Measurements from ENCODE around the gene CHMP4B. TPM values are rescaled to one million over a fixed set of nuclear protein-coding genes. Genes with fewer than 3 reads are reported as not detected.

The CHMP4B gene
- total RNA-seq, 1 experiment from 2014 or later, result 203 TPM

DNA sequence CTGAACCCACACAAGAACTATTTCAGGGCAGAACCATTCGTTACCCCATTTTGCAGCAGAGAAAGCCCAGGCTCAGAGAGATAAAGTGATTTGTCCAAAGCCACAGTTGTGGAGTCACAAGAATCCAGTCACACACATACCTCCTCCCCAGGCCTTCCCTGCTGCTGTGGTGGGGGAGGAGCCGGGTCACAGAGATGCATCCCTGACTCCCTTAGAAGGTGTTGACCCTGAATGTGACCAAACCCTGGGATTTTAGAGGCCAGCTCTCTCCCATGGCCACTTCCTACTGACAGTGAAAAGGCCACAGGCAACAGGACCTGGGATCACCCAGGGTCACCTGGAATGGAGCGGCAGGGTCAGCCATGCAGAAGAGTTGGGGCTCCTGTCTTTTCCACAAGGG lies 48.6 kb downstream of the CHMP4B start:
- ChIA-PET CTCF (interaction anchor here (0.7 kb wide), 1 partner anchor 169 kb away, joined by 3 read pairs; no protein-coding TSS in a partner anchor), POLR2A (no interaction called here)
- no TSS peak for BruUV-seq (replicated peaks)
- Mint-ChIP-seq H3K4me3 (ENCODE audit: unreplicated experiment) (no peak overlapping the region), H3K27me3 (ENCODE audit: insufficient read depth, unreplicated experiment) (no peaks in the 10 kb centered on the region), H3K9me3 (ENCODE audit: unreplicated experiment) (no peaks in the 10 kb centered on the region), H3K4me1 (ENCODE audit: low read depth, unreplicated experiment) (peaks cover 12% of the 10 kb centered on the region), H3K27ac (ENCODE audit: unreplicated experiment) (peak overlapping the region; percentile 32), H3K36me3 (ENCODE audit: insufficient read depth, unreplicated experiment) (peaks cover 49% of the 10 kb centered on the region)
- H3K9me3 ChIP-seq, result no peaks in the 10 kb centered on the region
- H3K4me1 ChIP-seq, result no peaks in the 10 kb centered on the region; the same call in 1 of the 2 replicates
- no peaks in the 10 kb centered on the region for H3K27me3 ChIP-seq (replicated peaks; ENCODE audit: control insufficient read depth, insufficient read depth, low read length)
- DNase-seq, result no peak
- no peak overlapping the region for H3K4me3 ChIP-seq (ENCODE audit: low read depth, low read length)
- intact Hi-C loops (cut with micrococcal nuclease; ENCODE audit: unreplicated experiment), result no loop called here
- peaks cover 2% of the 10 kb centered on the region; the same call in 1 of the 2 replicates for H3K36me3 ChIP-seq (ENCODE audit: control insufficient read depth, insufficient read depth, low read length)
- TF ChIP-seq, protein P1, sequence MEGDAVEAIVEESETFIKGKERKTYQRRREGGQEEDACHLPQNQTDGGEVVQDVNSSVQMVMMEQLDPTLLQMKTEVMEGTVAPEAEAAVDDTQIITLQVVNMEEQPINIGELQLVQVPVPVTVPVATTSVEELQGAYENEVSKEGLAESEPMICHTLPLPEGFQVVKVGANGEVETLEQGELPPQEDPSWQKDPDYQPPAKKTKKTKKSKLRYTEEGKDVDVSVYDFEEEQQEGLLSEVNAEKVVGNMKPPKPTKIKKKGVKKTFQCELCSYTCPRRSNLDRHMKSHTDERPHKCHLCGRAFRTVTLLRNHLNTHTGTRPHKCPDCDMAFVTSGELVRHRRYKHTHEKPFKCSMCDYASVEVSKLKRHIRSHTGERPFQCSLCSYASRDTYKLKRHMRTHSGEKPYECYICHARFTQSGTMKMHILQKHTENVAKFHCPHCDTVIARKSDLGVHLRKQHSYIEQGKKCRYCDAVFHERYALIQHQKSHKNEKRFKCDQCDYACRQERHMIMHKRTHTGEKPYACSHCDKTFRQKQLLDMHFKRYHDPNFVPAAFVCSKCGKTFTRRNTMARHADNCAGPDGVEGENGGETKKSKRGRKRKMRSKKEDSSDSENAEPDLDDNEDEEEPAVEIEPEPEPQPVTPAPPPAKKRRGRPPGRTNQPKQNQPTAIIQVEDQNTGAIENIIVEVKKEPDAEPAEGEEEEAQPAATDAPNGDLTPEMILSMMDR (IDR thresholded peaks at IDR 0.05; ENCODE audit: insufficient read depth in 1 of 2, low read depth in 1 of 2, low read length in 1 of 2, severe bottlenecking in 1 of 2, unreplicated experiment in 1 of 2), result no peak

DNA sequence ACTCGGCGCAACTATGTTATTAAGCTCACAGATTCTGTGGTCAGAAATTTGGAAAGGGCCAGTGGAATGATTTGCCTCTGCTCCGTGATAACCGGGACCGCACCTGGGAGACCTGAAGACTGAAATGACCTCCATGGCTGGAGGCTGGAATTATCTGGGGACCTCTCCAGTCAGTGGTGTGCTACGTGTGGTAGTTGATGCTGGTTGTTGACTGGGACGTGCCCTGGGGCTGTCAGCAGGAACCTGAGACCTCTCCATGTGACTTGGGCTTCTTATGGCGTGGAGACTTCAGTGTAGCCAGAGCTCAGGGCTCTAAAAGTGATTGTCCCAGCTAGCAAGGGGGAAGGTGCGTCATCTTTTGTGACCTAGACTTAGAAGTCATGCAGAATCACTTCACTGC lies 50.3 kb downstream of the CHMP4B start:
- POLR2A ChIA-PET, result interaction anchor here (1.6 kb wide), 1 partner anchor 129 kb away, joined by 5 read pairs; the partner anchor contains the start of gene ZNF341
- Histone ChIP-seq H3K4me3 (ENCODE audit: low read depth, low read length) (no peak overlapping the region), H3K27me3 (replicated peaks; ENCODE audit: control insufficient read depth, insufficient read depth, low read length) (no peaks in the 10 kb centered on the region), H3K9me3 (no peaks in the 10 kb centered on the region), H3K36me3 (ENCODE audit: control insufficient read depth, insufficient read depth, low read length) (peaks cover 2% of the 10 kb centered on the region; the same call in 1 of the 2 replicates), H3K4me1 (no peaks in the 10 kb centered on the region; the same call in 1 of the 2 replicates)
- no peak overlapping the region for H3K4me3 Mint-ChIP-seq (ENCODE audit: unreplicated experiment)
- no peaks in the 10 kb centered on the region for H3K27me3 Mint-ChIP-seq (ENCODE audit: insufficient read depth, unreplicated experiment)
- no peak overlapping the region for H3K27ac Mint-ChIP-seq (ENCODE audit: unreplicated experiment)
- DNase-seq, result no peak
- TF ChIP-seq, protein P1 (IDR thresholded peaks at IDR 0.05; ENCODE audit: insufficient read depth in 1 of 2, low read depth in 1 of 2, low read length in 1 of 2, severe bottlenecking in 1 of 2, unreplicated experiment in 1 of 2), result no peak
- CTCF ChIA-PET, result interaction anchor here (1.0 kb wide), 1 partner anchor 35 kb away, joined by 3 read pairs; no protein-coding TSS in a partner anchor
- peaks cover 12% of the 10 kb centered on the region for H3K4me1 Mint-ChIP-seq (ENCODE audit: low read depth, unreplicated experiment)
- intact Hi-C loops (cut with micrococcal nuclease; ENCODE audit: unreplicated experiment), result no loop called here
- H3K9me3 Mint-ChIP-seq (ENCODE audit: unreplicated experiment), result no peaks in the 10 kb centered on the region
- H3K36me3 Mint-ChIP-seq (ENCODE audit: insufficient read depth, unreplicated experiment), result peaks cover 36% of the 10 kb centered on the region
- no TSS peak for BruUV-seq (replicated peaks)

DNA sequence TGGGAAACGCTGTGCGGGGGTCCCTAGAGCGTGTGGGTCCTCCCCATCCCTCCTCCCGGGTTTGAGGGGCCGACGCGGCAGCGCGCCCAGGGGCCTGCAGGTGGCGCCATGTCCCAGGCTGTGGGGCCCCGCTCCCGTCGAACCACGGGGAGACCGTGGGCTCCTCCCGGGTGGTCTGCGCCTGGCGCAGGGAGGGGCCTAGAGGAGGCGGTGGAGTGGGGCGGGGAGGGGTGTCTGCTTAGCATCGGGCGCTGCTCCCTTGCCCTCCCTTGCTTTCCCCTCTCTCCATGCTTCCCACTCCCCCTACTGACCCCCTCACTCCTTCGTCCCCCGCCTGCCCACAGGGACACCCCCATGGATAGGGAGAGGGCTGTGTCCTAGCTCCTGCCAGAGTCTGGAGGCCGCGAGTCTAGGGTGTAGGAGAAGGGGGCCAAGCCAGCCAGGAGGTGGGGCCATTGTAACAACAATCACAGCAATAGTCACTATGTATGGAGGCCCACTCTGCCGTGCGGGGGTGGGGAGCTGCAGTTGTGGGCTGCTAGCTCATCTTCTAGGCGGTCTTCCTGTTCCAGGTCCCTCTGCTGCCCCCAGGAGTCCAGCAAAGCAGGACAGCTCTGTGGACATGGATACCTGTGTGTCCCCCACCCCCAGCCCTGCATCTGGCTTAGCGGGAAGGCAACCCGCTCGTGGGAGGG lies 51.7 kb downstream of the CHMP4B start:
- Mint-ChIP-seq H3K9me3 (ENCODE audit: unreplicated experiment) (no peaks in the 10 kb centered on the region), H3K4me3 (ENCODE audit: unreplicated experiment) (no peak overlapping the region), H3K27me3 (ENCODE audit: insufficient read depth, unreplicated experiment) (no peaks in the 10 kb centered on the region), H3K27ac (ENCODE audit: unreplicated experiment) (no peak overlapping the region), H3K36me3 (ENCODE audit: insufficient read depth, unreplicated experiment) (peaks cover 24% of the 10 kb centered on the region), H3K4me1 (ENCODE audit: low read depth, unreplicated experiment) (peaks cover 12% of the 10 kb centered on the region)
- no peaks in the 10 kb centered on the region for H3K36me3 ChIP-seq (ENCODE audit: control insufficient read depth, insufficient read depth, low read length)
- intact Hi-C loops (cut with micrococcal nuclease; ENCODE audit: unreplicated experiment), result loop anchor here (1.0 to 2.0 kb wide), 4 partner anchors 70 to 266 kb away; no protein-coding TSS in a partner anchor
- POLR2A ChIA-PET, result interaction anchor here (0.6 to 1.6 kb wide), 3 partner anchors 130 to 250 kb away, joined by 4 to 7 read pairs (median 5); partner anchors contain the start of gene ZNF341
- peak; percentile 77 to 83 for DNase-seq
- no peaks in the 10 kb centered on the region for H3K27me3 ChIP-seq (replicated peaks; ENCODE audit: control insufficient read depth, insufficient read depth, low read length)
- TF ChIP-seq, protein P1 (IDR thresholded peaks at IDR 0.05; ENCODE audit: insufficient read depth in 1 of 2, low read depth in 1 of 2, low read length in 1 of 2, severe bottlenecking in 1 of 2, unreplicated experiment in 1 of 2), result peak; percentile 60 to 75
- no peaks in the 10 kb centered on the region; the same call in 1 of the 2 replicates for H3K4me1 ChIP-seq
- no TSS peak for BruUV-seq (replicated peaks)
- H3K4me3 ChIP-seq (ENCODE audit: low read depth, low read length), result no peak overlapping the region
- H3K9me3 ChIP-seq, result no peaks in the 10 kb centered on the region
- CTCF ChIA-PET, result interaction anchor here (0.5 to 2.3 kb wide), 18 partner anchors 13 to 250 kb away, joined by 3 to 13 read pairs (median 4); partner anchors contain the start of genes ACTL10 and EIF2S2

All from Caco-2 (cell line).